K562 (cell line): ENCODE measurements around the gene RTF2. TPM values are rescaled to one million over a fixed set of nuclear protein-coding genes. Genes with fewer than 3 reads are reported as not detected.

ENCODE experiments used
- DMBX1 ChIP-seq: fragments of 250-450 bp; sonication (Bioruptor Pico); IDR thresholded peaks from 2 replicates; pipeline ENCODE4 v1.8.0; 2022; ENCODE audit warnings: inconsistent platforms, mild to moderate bottlenecking, moderate library complexity, borderline replicate concordance
- HMG20B ChIP-seq: fragments of 250-450 bp; sonication (Bioruptor Pico); IDR thresholded peaks from 2 replicates; pipeline ENCODE4 v1.5.0; 2021; ENCODE audit warnings: mild to moderate bottlenecking
- MCM7 ChIP-seq, 2 experiments: fragments of 450-650 bp; IDR thresholded peaks; 2 replicates each; pipeline ENCODE4 v1.6.1; 2016 to 2018
- NR2F6 ChIP-seq: fragments of 450-650 bp; formaldehyde crosslinking; IDR thresholded peaks from 2 replicates; pipeline ENCODE4 v1.4.0; 2020; ENCODE audit warnings: mild to moderate bottlenecking
- polyA plus RNA-seq, 8 experiments: library from polyadenylated mRNA; depleted of rRNA in 4 of 8; stranded (reverse) in 5 of 8; unstranded in 3 of 8; fragments of >200 nt; fragmentation: Nextera tagmentation in 2 of 8; fragmentation: Illumina TruSeq in 1 of 8; extraction: Ambion mirVana in 2 of 8; extraction: Trizol in 1 of 8; gene quantifications; 2 replicates each; pipeline versions ENCODE4 v1.2.1 to v1.2.3, GENCODE V29; 2011 to 2014; ENCODE audit warnings: inconsistent platforms in 1 of 8, missing spikeins in 1 of 8
- total RNA-seq, 7 experiments: library from RNA; depleted of rRNA in 6 of 7; stranded (reverse); fragments of >200 nt in 6 of 7; fragmentation: Illumina TruSeq in 2 of 7; extraction: Trizol in 2 of 7; gene quantifications; 2 replicates each; pipeline versions ENCODE4 v1.2.1 to v1.2.3, GENCODE V29; 2011 to 2021; ENCODE audit warnings: low replicate concordance in 1 of 7
- TF ChIP-seq, protein P1 (sequence below), 2 experiments: fragments of 150-350 bp in 1 of 2; IDR thresholded peaks; 2 replicates each; pipeline ENCODE4 v1.6.1; 2012 to 2016; ENCODE audit warnings: low read depth in 2 of 2, low read length in 2 of 2, mild to moderate bottlenecking in 1 of 2, moderate library complexity in 1 of 2
- TF ChIP-seq, protein P2 (sequence below): conservative IDR thresholded peaks from 2 replicates; pipeline ENCODE4 v1.6.1; 2011; ENCODE audit warnings: low read depth, mild to moderate bottlenecking, low read length; ENCODE audit not compliant: control insufficient read depth
- TF ChIP-seq, protein P3 (sequence below): sonication (generic); formaldehyde crosslinking; IDR thresholded peaks from 2 replicates; pipeline ENCODE4 v1.8.0; 2022; ENCODE audit warnings: mild to moderate bottlenecking, missing genetic modification reagents

RTF2 gene
- total and polyA plus RNA-seq, 9 of the 15 experiments (the other 6 are each of a cell fraction or from before 2014, with no cell fraction given) = 67.0 to 177 (median 84.9) TPM

DNA sequence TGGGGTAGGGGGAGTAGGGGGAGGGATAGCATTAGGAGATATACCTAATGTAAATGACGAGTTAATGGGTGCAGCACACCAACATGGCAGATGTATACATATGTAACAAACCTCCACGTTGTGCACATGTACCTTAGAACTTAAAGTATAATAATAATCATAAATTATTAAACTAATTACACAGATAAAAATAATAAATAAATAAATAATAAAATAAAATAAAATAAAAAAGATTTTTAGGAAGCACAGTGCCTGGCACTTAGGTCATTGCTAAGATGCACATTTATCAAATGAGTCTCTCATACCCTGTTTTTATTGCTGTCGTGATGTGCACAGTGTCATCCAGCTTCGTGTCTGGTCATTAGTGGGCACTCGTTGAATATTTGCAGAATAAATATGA is 19.0 kb upstream of the RTF2 start (continued):
- TF ChIP-seq, protein P1, sequence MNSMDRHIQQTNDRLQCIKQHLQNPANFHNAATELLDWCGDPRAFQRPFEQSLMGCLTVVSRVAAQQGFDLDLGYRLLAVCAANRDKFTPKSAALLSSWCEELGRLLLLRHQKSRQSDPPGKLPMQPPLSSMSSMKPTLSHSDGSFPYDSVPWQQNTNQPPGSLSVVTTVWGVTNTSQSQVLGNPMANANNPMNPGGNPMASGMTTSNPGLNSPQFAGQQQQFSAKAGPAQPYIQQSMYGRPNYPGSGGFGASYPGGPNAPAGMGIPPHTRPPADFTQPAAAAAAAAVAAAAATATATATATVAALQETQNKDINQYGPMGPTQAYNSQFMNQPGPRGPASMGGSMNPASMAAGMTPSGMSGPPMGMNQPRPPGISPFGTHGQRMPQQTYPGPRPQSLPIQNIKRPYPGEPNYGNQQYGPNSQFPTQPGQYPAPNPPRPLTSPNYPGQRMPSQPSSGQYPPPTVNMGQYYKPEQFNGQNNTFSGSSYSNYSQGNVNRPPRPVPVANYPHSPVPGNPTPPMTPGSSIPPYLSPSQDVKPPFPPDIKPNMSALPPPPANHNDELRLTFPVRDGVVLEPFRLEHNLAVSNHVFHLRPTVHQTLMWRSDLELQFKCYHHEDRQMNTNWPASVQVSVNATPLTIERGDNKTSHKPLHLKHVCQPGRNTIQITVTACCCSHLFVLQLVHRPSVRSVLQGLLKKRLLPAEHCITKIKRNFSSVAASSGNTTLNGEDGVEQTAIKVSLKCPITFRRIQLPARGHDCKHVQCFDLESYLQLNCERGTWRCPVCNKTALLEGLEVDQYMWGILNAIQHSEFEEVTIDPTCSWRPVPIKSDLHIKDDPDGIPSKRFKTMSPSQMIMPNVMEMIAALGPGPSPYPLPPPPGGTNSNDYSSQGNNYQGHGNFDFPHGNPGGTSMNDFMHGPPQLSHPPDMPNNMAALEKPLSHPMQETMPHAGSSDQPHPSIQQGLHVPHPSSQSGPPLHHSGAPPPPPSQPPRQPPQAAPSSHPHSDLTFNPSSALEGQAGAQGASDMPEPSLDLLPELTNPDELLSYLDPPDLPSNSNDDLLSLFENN (IDR thresholded peaks at IDR 0.05; ENCODE audit: low read depth in 2 of 2, low read length in 2 of 2) = no peak
- TF ChIP-seq, protein P2, sequence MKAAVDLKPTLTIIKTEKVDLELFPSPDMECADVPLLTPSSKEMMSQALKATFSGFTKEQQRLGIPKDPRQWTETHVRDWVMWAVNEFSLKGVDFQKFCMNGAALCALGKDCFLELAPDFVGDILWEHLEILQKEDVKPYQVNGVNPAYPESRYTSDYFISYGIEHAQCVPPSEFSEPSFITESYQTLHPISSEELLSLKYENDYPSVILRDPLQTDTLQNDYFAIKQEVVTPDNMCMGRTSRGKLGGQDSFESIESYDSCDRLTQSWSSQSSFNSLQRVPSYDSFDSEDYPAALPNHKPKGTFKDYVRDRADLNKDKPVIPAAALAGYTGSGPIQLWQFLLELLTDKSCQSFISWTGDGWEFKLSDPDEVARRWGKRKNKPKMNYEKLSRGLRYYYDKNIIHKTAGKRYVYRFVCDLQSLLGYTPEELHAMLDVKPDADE = no peak
- TF ChIP-seq HMG20B (CRISPR knock-in tag) (no peak), MCM7 (IDR thresholded peaks at IDR 0.05) (no peak), DMBX1 (no peak), NR2F6 (CRISPR knock-in tag) (no peak)
- TF ChIP-seq, protein P3, sequence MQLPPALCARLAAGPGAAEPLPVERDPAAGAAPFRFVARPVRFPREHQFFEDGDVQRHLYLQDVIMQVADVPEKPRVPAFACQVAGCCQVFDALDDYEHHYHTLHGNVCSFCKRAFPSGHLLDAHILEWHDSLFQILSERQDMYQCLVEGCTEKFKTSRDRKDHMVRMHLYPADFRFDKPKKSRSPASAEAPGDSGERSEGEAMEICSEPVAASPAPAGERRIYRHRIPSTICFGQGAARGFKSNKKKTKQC = no peak
